ENCODE results near the gene OXCT2. TPM values are rescaled to one million over a fixed set of nuclear protein-coding genes. Genes with fewer than 3 reads are reported as not detected.
"Not testable (repeated sequence)": the region's sequence is repeated elsewhere in the genome, so short reads cannot be mapped to it uniquely, and the experiment has no call there.

OXCT2 gene
- total RNA-seq, 1 donor from 2014 or later: 0.43 TPM

GRCh38 chr1:39782103-39782502 is 11.0 kb upstream of the OXCT2 start:
- no peak overlapping the region for H3K27ac ChIP-seq
- H3K9me3 ChIP-seq: no peaks in the 10 kb centered on the region
- no peak for TF ChIP-seq CTCF (IDR thresholded peaks at IDR 0.05)
- no peaks in the 10 kb centered on the region for H3K4me1 ChIP-seq
- no peak overlapping the region for H3K4me3 ChIP-seq
- H3K27me3 ChIP-seq: peaks cover 5% of the 10 kb centered on the region
- intact Hi-C loops (cut with DNase I): no loop called here
- ATAC-seq (no peak), DNase-seq (no peak)
- H3K36me3 ChIP-seq: no peaks in the 10 kb centered on the region

GRCh38 chr1:39781349-39781715 is 10.2 kb upstream of the OXCT2 start:
- ATAC-seq (no peak), DNase-seq (no peak)
- Histone ChIP-seq H3K27me3 (no peaks in the 10 kb centered on the region), H3K4me1 (no peaks in the 10 kb centered on the region), H3K27ac (no peak overlapping the region), H3K9me3 (no peaks in the 10 kb centered on the region), H3K36me3 (no peaks in the 10 kb centered on the region), H3K4me3 (no peak overlapping the region)
- intact Hi-C loops (cut with DNase I): no loop called here
- TF ChIP-seq CTCF (IDR thresholded peaks at IDR 0.05): no peak

GRCh38 chr1:39779821-39780220 is 8.7 kb upstream of the OXCT2 start:
- no peak overlapping the region for H3K4me3 ChIP-seq
- H3K27ac ChIP-seq: no peak overlapping the region
- ATAC-seq: no peak
- H3K36me3 ChIP-seq: no peaks in the 10 kb centered on the region
- no peaks in the 10 kb centered on the region for H3K4me1 ChIP-seq
- no peak for DNase-seq
- TF ChIP-seq CTCF (IDR thresholded peaks at IDR 0.05): no peak
- no peaks in the 10 kb centered on the region for H3K9me3 ChIP-seq
- no peaks in the 10 kb centered on the region for H3K27me3 ChIP-seq
- intact Hi-C loops (cut with DNase I): no loop called here

DNA sequence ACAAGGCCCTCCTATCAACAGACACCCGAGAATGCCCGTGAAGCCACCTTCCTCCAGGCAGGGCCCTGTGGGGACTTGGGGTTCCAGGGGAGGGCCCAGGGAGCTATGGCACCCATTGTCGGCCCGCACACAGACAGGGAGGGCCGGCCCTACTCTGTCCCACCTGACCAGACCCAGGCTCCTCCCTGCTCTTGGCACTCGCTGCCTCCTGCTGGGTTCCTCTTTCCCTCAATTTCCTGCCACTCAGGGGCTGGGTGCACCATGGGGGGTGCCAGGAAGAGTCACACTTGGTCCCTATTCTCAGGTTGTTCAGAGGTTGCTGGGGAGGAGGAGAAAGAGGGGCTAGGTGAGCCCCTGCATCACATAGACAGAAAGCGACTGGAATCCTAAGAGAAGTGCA is 8.0 kb upstream of the OXCT2 start:
- TF ChIP-seq CTCF (IDR thresholded peaks at IDR 0.05): no peak
- no peak for DNase-seq
- Histone ChIP-seq H3K4me3 (no peak overlapping the region), H3K27me3 (no peaks in the 10 kb centered on the region), H3K4me1 (no peaks in the 10 kb centered on the region), H3K36me3 (no peaks in the 10 kb centered on the region), H3K9me3 (no peaks in the 10 kb centered on the region), H3K27ac (no peak overlapping the region)
- ATAC-seq: no peak
- intact Hi-C loops (cut with DNase I): no loop called here

GRCh38 chr1:39778463-39779099 is 7.4 kb upstream of the OXCT2 start:
- H3K27me3 ChIP-seq; H3K4me3 ChIP-seq; ATAC-seq; DNase-seq; intact Hi-C loops (cut with DNase I); H3K36me3 ChIP-seq; H3K9me3 ChIP-seq; H3K27ac ChIP-seq; H3K4me1 ChIP-seq: not testable (repeated sequence)

- DNase-seq; intact Hi-C loops (cut with DNase I); ATAC-seq; H3K9me3 ChIP-seq; H3K4me1 ChIP-seq; H3K27me3 ChIP-seq; H3K4me3 ChIP-seq; H3K36me3 ChIP-seq; H3K27ac ChIP-seq: not testable (repeated sequence)
Measured at GRCh38 chr1:39777896-39778295, 6.7 kb upstream of the OXCT2 start.

DNA sequence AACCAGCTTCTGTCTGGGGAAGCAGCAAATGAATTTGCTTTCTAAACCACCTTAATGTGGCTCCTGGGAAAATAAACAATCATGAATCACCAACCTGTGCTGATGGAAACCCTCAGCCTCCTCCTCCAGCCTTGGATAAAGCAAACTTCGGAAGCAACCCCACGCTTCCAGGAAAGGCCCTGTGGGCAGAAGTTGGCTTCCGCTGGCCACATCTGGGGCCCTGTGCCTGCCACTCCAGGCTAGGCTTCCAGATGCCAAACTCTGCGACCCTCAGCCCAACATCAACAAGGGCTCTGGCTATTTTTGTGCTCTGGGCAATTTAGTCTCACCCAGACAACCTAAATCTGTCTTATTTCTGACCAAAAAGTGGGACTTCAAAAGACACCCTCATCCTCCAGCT is 6.2 kb upstream of the OXCT2 start:
- no peak for TF ChIP-seq CTCF (IDR thresholded peaks at IDR 0.05)
- no peak for DNase-seq

More for the DNA sequence above, 6.2 kb upstream of the OXCT2 start:
- intact Hi-C loops (cut with DNase I): no loop called here
- Histone ChIP-seq H3K36me3 (no peaks in the 10 kb centered on the region), H3K9me3 (no peaks in the 10 kb centered on the region), H3K27ac (no peak overlapping the region), H3K27me3 (no peaks in the 10 kb centered on the region), H3K4me1 (no peaks in the 10 kb centered on the region), H3K4me3 (no peak overlapping the region)
- no peak for ATAC-seq

Data from upper lobe of right lung (tissue), 1 donor.